ENCODE measurements around the gene MYOM1.

The MYOM1 gene

DNA sequence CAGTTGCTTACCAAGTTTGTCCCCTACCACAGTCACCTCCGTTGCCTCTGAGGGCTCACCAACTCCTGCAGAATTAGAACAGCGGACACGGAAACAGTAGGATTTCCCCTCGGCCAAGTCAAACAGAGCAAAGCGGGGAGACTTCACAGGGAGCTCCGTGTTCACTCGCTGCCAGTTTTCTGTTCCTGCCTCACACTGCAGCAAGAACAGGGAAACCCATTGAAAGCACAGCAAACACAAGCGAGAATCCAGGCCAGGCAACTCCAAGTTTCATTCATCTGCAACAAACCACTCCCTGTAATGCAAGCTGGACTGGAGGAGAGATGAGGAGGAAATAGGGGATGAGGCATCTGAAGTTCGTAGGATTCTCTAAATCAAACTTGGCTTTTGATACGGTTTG, 84.2 kb downstream of the MYOM1 start:
- Histone ChIP-seq H3K4me1 (ENCODE audit: control insufficient read depth, insufficient read depth, low read length) (no peaks in the 10 kb centered on the region), H3K9me3 (ENCODE audit: control insufficient read depth, insufficient read depth, low read length) (no peaks in the 10 kb centered on the region), H3K9ac (ENCODE audit: low read depth, low read length) (no peak overlapping the region), H3K36me3 (ENCODE audit: control insufficient read depth, insufficient read depth, low read length) (no peaks in the 10 kb centered on the region), H3K27me3 (ENCODE audit: control insufficient read depth, insufficient read depth, low read length) (no peaks in the 10 kb centered on the region), H3K4me3 (ENCODE audit: low read depth, low read length) (no peak overlapping the region)

DNA sequence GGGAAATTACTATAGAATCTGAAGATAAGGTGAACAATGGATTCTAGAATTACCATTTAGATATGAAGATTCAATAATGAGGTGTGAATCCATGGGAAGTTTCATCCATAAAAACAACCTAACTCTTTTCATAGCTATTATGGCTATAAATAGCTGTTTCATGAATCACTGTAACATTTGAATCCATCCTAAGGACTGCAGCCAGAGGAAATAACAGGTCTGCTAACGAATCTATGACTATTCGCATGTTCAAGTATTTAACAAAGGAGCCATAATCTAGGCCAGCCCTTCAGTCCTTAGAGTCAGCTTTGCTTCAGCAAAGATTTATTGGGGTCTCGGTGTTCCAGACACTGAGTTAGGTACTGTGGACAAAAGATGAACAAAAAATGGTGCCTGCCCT, 87.1 kb downstream of the MYOM1 start:
- no peak overlapping the region for H3K9ac ChIP-seq (ENCODE audit: low read depth, low read length)
- peaks cover 4% of the 10 kb centered on the region for H3K4me1 ChIP-seq (ENCODE audit: control insufficient read depth, insufficient read depth, low read length)
- H3K4me3 ChIP-seq (ENCODE audit: low read depth, low read length): no peak overlapping the region
- H3K9me3 ChIP-seq (ENCODE audit: control insufficient read depth, insufficient read depth, low read length): no peaks in the 10 kb centered on the region
- H3K36me3 ChIP-seq (ENCODE audit: control insufficient read depth, insufficient read depth, low read length): no peaks in the 10 kb centered on the region
- no peaks in the 10 kb centered on the region for H3K27me3 ChIP-seq (ENCODE audit: control insufficient read depth, insufficient read depth, low read length)

DNA sequence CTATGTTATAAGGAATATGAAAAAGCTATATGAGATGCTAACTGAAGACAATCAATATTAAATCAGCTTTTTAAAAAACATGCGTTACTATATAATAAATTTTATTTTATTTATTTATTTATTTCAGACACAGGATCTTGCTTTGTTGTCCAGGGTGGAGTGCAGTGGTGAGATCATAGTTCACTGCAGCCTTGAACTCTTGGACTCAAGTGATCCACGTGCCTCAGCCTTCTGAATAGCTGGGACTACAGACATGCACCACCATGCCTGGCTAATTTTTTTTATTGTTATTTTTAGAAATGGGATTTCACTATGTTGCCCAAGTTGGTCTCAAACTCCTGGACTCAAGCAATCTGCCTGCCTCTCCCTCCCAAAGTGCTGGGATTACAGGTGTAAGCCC, 89.4 kb downstream of the MYOM1 start:
- no peaks in the 10 kb centered on the region for H3K36me3 ChIP-seq (ENCODE audit: control insufficient read depth, insufficient read depth, low read length)
- no peaks in the 10 kb centered on the region for H3K27me3 ChIP-seq (ENCODE audit: control insufficient read depth, insufficient read depth, low read length)
- H3K4me3 ChIP-seq (ENCODE audit: low read depth, low read length): no peak overlapping the region
- H3K9ac ChIP-seq (ENCODE audit: low read depth, low read length): no peak overlapping the region
- H3K4me1 ChIP-seq (ENCODE audit: control insufficient read depth, insufficient read depth, low read length): peaks cover 4% of the 10 kb centered on the region
- H3K9me3 ChIP-seq (ENCODE audit: control insufficient read depth, insufficient read depth, low read length): no peaks in the 10 kb centered on the region

DNA sequence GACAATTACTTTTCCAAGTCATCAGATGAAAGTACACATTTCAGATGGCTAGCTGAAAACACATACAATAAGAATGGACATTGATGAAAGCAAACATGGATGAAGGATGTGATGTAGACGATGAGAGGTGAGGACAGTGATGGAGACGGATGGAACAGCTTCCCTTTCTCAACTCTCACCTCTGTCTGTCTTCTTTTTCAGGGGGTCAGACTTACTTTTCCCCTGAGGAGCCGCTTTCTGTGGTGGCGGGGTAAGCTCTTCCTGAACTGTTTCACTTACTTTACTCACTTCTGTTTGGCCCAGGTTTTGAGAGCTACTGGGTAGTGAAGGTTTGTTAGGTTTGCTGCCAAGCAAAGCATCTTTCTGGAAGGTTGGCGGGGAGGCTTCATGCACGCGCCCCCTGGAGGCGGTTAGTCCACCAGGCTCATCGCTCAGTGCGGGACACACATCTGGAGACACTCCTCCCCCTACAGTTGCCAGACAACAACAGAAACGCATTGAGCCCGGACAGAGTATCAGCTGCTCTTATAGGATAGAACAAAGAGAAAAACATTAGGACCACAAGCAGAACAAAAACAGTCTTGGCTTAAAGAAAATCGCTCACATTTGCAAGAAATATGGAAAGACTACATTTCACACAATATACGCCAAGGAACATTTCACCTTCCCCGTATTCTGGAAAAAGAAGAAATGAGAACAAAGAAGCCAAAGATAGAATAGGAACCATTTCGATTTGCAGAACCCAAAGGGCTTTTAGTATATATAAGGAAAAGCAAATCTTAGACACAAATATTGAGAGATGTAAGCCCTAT, 90.5 kb downstream of the MYOM1 start:
- Histone ChIP-seq H3K9ac (ENCODE audit: low read depth, low read length) (no peak overlapping the region), H3K9me3 (ENCODE audit: control insufficient read depth, insufficient read depth, low read length) (no peaks in the 10 kb centered on the region), H3K36me3 (ENCODE audit: control insufficient read depth, insufficient read depth, low read length) (no peaks in the 10 kb centered on the region), H3K4me3 (ENCODE audit: low read depth, low read length) (no peak overlapping the region), H3K27me3 (ENCODE audit: control insufficient read depth, insufficient read depth, low read length) (no peaks in the 10 kb centered on the region), H3K4me1 (ENCODE audit: control insufficient read depth, insufficient read depth, low read length) (peaks cover 4% of the 10 kb centered on the region)

DNA sequence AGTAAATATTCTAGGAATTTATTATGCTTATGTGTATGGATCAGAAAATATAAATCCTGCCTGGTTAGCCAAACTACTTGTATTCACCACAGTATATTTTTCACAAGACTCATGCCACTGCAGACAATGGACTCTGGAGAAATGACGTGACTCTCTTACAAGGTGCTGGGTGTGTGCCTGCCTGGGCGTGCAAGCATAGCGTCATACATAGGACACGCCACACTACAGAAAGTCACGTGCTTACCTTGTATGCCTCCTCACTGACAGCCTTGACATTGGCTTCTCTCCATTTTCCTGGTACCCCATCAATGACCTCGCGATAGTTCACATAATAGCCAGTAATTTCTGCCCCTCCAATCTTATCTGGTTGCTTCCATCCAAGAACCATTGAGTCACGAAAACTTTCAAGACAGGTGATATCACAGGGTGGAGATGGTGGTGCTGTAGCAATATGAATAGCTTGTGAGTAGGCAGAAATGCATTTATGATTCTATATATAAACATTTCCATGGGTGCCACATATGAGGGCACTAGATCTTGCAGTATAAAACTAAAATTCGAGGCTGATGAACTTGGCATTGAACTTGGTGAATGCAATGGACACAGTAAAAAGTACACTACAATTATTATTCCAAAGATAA, 93.2 kb downstream of the MYOM1 start:
- Histone ChIP-seq H3K9me3 (ENCODE audit: control insufficient read depth, insufficient read depth, low read length) (no peaks in the 10 kb centered on the region), H3K9ac (ENCODE audit: low read depth, low read length) (no peak overlapping the region), H3K36me3 (ENCODE audit: control insufficient read depth, insufficient read depth, low read length) (no peaks in the 10 kb centered on the region), H3K27me3 (ENCODE audit: control insufficient read depth, insufficient read depth, low read length) (no peaks in the 10 kb centered on the region), H3K4me1 (ENCODE audit: control insufficient read depth, insufficient read depth, low read length) (peaks cover 4% of the 10 kb centered on the region), H3K4me3 (ENCODE audit: low read depth, low read length) (no peak overlapping the region)

DNA sequence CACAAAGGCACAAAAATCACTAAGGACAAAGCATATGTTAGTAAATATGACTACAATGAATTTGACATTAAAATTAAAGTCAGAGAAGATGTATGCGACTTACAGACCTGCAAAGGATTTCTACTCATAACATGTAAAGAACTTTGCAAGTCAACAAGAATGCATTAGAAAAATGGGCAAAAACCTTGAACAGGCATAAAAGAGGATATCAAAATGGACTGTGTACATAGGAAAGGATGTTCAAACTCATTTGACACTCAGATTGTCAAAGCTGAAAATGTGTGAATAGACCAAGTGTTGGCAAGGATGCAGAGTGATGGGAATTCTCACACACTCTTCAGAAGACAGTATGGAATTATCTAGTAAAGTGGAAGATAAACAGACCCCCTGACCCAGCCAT, 94.9 kb downstream of the MYOM1 start:
- no peaks in the 10 kb centered on the region for H3K27me3 ChIP-seq (ENCODE audit: control insufficient read depth, insufficient read depth, low read length)
- H3K4me3 ChIP-seq (ENCODE audit: low read depth, low read length): no peak overlapping the region
- no peak overlapping the region for H3K9ac ChIP-seq (ENCODE audit: low read depth, low read length)
- H3K36me3 ChIP-seq (ENCODE audit: control insufficient read depth, insufficient read depth, low read length): no peaks in the 10 kb centered on the region
- peaks cover 4% of the 10 kb centered on the region for H3K4me1 ChIP-seq (ENCODE audit: control insufficient read depth, insufficient read depth, low read length)
- no peaks in the 10 kb centered on the region for H3K9me3 ChIP-seq (ENCODE audit: control insufficient read depth, insufficient read depth, low read length)

DNA sequence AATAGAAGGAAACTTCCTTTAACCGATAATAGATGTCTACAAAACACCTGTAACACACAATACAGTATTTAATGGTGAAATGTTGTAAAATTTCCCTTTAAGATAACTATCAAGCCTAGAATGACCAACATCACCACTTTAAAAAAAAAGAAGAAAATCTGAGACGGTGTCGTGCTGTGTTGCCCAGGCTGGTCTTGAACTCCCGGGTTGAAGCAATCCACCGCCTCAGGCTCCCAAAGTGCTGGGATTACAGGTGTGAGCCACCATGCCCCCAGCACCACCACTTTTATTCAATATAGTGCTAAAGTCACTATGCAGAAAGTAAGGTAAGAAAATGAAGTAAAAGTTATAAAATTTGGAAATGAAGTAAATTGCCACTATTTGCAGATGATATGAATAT, 96.9 kb downstream of the MYOM1 start:
- H3K4me1 ChIP-seq (ENCODE audit: control insufficient read depth, insufficient read depth, low read length): peaks cover 5% of the 10 kb centered on the region

DNA sequence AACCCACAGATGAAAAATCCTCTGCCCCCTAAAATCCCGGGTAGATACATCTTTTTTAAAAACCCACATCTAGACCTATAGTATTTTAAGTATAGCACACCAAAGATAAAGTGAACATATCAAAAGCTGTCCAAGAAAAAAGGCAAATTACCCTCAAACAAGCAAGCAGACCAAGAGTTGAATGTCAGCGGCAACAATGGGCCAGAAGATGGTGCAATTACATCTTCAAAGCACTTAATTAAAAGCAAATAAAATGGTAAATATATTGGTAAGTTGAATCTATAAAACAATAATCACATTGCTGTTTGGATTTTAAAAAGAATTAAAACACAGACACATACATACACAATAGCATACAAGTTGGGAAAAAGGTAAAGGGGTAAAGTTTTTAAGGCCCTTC, 98.5 kb downstream of the MYOM1 start:
- H3K4me3 ChIP-seq (ENCODE audit: low read depth, low read length): no peak overlapping the region
- H3K9ac ChIP-seq (ENCODE audit: low read depth, low read length): no peak overlapping the region
- no peaks in the 10 kb centered on the region for H3K9me3 ChIP-seq (ENCODE audit: control insufficient read depth, insufficient read depth, low read length)
- H3K36me3 ChIP-seq (ENCODE audit: control insufficient read depth, insufficient read depth, low read length): no peaks in the 10 kb centered on the region
- H3K27me3 ChIP-seq (ENCODE audit: control insufficient read depth, insufficient read depth, low read length): no peaks in the 10 kb centered on the region
- H3K4me1 ChIP-seq (ENCODE audit: control insufficient read depth, insufficient read depth, low read length): peaks cover 5% of the 10 kb centered on the region

More for the DNA sequence above, 96.9 kb downstream of the MYOM1 start:
- no peak overlapping the region for H3K9ac ChIP-seq (ENCODE audit: low read depth, low read length)
- H3K27me3 ChIP-seq (ENCODE audit: control insufficient read depth, insufficient read depth, low read length): no peaks in the 10 kb centered on the region
- no peaks in the 10 kb centered on the region for H3K9me3 ChIP-seq (ENCODE audit: control insufficient read depth, insufficient read depth, low read length)
- no peak overlapping the region for H3K4me3 ChIP-seq (ENCODE audit: low read depth, low read length)
- H3K36me3 ChIP-seq (ENCODE audit: control insufficient read depth, insufficient read depth, low read length): no peaks in the 10 kb centered on the region

DNA sequence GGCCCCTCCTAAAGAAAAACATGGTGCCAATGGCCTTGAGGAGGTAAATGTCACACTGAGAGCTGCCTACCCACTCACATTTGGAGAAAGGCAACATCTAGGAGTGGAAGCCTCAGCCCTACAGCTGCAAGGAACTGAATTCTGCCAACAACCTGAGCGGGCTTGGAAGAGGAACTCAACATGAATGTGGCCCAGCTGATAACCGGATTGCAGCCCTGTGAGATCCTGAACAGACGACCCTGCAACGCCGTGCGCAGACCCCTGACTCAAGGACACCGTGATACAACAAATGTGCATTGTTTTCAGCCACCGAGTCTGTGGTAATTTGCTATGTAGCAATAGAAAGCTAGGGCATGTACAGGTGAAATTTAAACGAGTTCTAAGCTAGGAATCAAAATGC, 99.4 kb downstream of the MYOM1 start:
- no peak overlapping the region for H3K4me3 ChIP-seq (ENCODE audit: low read depth, low read length)
- no peaks in the 10 kb centered on the region for H3K9me3 ChIP-seq (ENCODE audit: control insufficient read depth, insufficient read depth, low read length)
- H3K36me3 ChIP-seq (ENCODE audit: control insufficient read depth, insufficient read depth, low read length): no peaks in the 10 kb centered on the region
- H3K9ac ChIP-seq (ENCODE audit: low read depth, low read length): no peak overlapping the region
- H3K4me1 ChIP-seq (ENCODE audit: control insufficient read depth, insufficient read depth, low read length): peaks cover 5% of the 10 kb centered on the region
- H3K27me3 ChIP-seq (ENCODE audit: control insufficient read depth, insufficient read depth, low read length): no peaks in the 10 kb centered on the region

DNA sequence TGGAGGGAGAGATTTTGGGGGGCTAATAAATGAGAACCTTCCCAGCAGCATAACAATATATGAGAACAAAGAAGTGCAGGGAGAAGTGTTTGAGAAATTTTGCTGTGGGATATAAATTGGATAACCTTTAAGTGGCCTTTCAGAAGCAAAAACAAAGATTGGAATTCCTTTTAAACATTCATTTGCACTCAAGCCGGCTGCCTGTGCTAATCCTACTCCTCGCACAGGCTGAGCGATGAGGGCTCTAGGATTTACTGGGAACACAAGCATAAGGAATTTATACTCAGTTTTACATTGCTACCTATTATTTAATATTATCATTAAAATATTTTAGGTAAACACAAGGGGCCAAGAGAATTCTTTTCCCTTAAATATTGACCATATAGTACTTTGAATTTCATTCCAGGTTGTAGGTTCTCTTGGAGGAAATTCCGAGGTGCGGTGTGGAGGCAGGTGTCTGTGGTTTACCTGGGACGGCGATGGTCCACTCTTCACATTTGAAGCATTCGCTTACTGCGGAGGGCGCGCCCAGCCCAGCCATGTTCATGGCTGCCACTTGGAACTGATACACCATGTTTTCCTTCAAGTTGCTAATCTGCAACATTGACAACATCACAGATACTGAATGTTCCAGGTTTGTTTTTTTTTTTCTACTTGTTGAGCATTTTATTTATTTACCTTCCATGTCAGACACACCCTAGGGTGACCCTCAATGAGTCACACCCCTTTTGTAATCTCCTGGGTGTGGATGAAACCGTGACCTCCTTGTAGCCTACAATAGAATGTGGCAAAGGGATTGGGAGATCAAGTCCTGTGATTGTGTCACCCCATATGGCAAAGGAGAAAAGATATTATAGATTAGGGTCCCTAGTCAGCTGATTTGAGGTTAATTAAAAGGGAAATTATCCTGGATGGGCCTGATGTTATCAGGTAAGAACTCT, 100.1 kb downstream of the MYOM1 start:
- Histone ChIP-seq H3K27me3 (ENCODE audit: control insufficient read depth, insufficient read depth, low read length) (no peaks in the 10 kb centered on the region), H3K9me3 (ENCODE audit: control insufficient read depth, insufficient read depth, low read length) (no peaks in the 10 kb centered on the region), H3K36me3 (ENCODE audit: control insufficient read depth, insufficient read depth, low read length) (no peaks in the 10 kb centered on the region), H3K4me1 (ENCODE audit: control insufficient read depth, insufficient read depth, low read length) (peaks cover 5% of the 10 kb centered on the region), H3K9ac (ENCODE audit: low read depth, low read length) (no peak overlapping the region), H3K4me3 (ENCODE audit: low read depth, low read length) (no peak overlapping the region)

DNA sequence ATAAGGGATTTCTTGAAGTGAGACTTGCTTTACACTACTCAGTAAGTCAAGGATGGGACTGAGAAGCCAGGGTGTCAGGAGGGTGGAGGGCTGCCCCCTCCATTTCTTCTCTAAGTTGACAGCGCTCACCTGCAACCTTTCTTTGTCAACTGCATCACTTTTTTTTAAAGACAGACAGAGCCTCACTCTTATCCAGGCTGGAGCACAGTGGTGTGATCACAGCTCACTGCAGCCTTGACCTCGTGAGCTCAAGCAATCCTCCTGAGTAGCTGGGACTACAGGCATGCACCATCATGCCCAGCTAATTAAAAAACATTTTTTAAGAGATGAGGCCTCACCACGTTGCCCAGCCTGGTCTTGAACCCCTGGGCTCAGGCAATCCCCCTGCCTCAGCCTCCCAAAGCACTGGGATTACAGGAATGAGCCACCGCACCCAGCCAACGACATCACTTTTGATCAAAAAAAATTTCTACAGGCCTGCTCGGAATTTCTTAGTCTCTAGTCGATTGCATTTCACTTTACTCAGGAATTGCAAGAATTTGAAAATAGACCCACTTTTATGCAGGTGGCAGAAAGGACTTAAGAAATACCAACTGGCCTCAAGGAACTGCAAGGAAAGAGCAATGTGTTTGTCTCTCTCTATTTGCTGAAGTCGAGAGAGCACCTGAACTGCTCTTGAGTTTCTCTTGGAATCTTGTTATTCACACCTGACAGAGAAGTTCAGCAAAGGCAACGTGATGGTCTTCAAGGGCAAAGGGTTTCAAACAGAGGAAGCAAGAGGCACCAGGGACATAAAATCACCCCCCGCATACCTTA, 101.4 kb downstream of the MYOM1 start:
- peaks cover 5% of the 10 kb centered on the region for H3K4me1 ChIP-seq (ENCODE audit: control insufficient read depth, insufficient read depth, low read length)
- no peak overlapping the region for H3K9ac ChIP-seq (ENCODE audit: low read depth, low read length)
- no peaks in the 10 kb centered on the region for H3K9me3 ChIP-seq (ENCODE audit: control insufficient read depth, insufficient read depth, low read length)
- no peaks in the 10 kb centered on the region for H3K36me3 ChIP-seq (ENCODE audit: control insufficient read depth, insufficient read depth, low read length)
- H3K27me3 ChIP-seq (ENCODE audit: control insufficient read depth, insufficient read depth, low read length): no peaks in the 10 kb centered on the region
- H3K4me3 ChIP-seq (ENCODE audit: low read depth, low read length): no peak overlapping the region
